Caco-2 (cell line): ENCODE results near the gene KLF3. TPM values are rescaled to one million over a fixed set of nuclear protein-coding genes. Genes with fewer than 3 reads are reported as not detected.

ENCODE experiments used
- BruUV-seq: library from RNA; stranded (reverse); fragments of 400-500 nt; replicated peaks from 2 replicates; lab custom pipeline; 2021; lab: Mats Ljungman, UMichigan
- CTCF ChIA-PET: fragments of 300-600 bp; sonication (Branson Sonifier 250); formaldehyde crosslinking; loops from one replicate; lab custom pipeline; 2022; ENCODE audit warnings: antibody characterized with exemption; lab: Charles Lee
- POLR2A ChIA-PET: fragments of 300-600 bp; sonication (Branson Sonifier 250); formaldehyde crosslinking; loops from one replicate; lab custom pipeline; 2022; ENCODE audit warnings: antibody characterized with exemption; lab: Charles Lee
- DNase-seq, 2 experiments: peaks; one replicate each; pipeline versions ENCODE4 v3.0.0 to v3.0.0-alpha.2; 2020 to 2022
- H3K27me3 ChIP-seq: replicated peaks from 2 replicates; pipeline ENCODE4 v1.6.0; 2011; ENCODE audit warnings: low read length; ENCODE audit not compliant: control insufficient read depth, insufficient read depth
- H3K36me3 ChIP-seq: 2 replicates; pipeline ENCODE4 v1.5.1; 2011; ENCODE audit warnings: low read length; ENCODE audit not compliant: control insufficient read depth, insufficient read depth
- H3K4me1 ChIP-seq: fragments of 250-450 bp; sonication (Bioruptor Pico); 2 replicates; pipeline ENCODE4 v1.5.1; 2020; ENCODE audit warnings: mild to moderate bottlenecking
- H3K4me3 ChIP-seq: 2 replicates; pipeline ENCODE4 v1.5.1; 2011; ENCODE audit warnings: low read depth, mild to moderate bottlenecking, control low read depth, low read length
- H3K9me3 ChIP-seq: fragments of 250-450 bp; sonication (Bioruptor Pico); 2 replicates; pipeline ENCODE4 v1.5.1; 2020; ENCODE audit warnings: mild to moderate bottlenecking, moderate library complexity
- H3K27ac Mint-ChIP-seq: one replicate; pipeline ENCODE4 v1.8.0; 2022; ENCODE audit warnings: mixed read lengths; ENCODE audit not compliant: unreplicated experiment
- H3K27me3 Mint-ChIP-seq: one replicate; pipeline ENCODE4 v1.8.0; 2022; ENCODE audit warnings: mixed read lengths; ENCODE audit not compliant: insufficient read depth, unreplicated experiment
- H3K36me3 Mint-ChIP-seq: one replicate; pipeline ENCODE4 v1.8.0; 2022; ENCODE audit warnings: mild to moderate bottlenecking, mixed read lengths; ENCODE audit not compliant: insufficient read depth, unreplicated experiment
- H3K4me1 Mint-ChIP-seq: one replicate; pipeline ENCODE4 v1.8.0; 2022; ENCODE audit warnings: low read depth, mixed read lengths; ENCODE audit not compliant: unreplicated experiment
- H3K4me3 Mint-ChIP-seq: one replicate; pipeline ENCODE4 v1.8.0; 2022; ENCODE audit warnings: mild to moderate bottlenecking, moderate library complexity, mixed read lengths; ENCODE audit not compliant: unreplicated experiment
- H3K9me3 Mint-ChIP-seq: one replicate; pipeline ENCODE4 v1.8.0; 2022; ENCODE audit warnings: mixed read lengths; ENCODE audit not compliant: unreplicated experiment
- CTCF ChIP-seq, 2 experiments: fragments of 200-600 bp in 1 of 2; IDR thresholded peaks; 1 replicate in 1 of 2; 2 replicates in 1 of 2; pipeline versions ENCODE4 v1.5.1 to v1.8.0; 2011 to 2022; ENCODE audit warnings: antibody characterized with exemption in 1 of 2, control low read depth in 1 of 2, inconsistent platforms in 1 of 2, low read depth in 1 of 2, low read length in 1 of 2, mild to moderate bottlenecking in 1 of 2, moderate library complexity in 1 of 2; ENCODE audit not compliant: insufficient read depth in 1 of 2, severe bottlenecking in 1 of 2, unreplicated experiment in 1 of 2
- intact Hi-C: fragments of 100-400 bp; cut with micrococcal nuclease; formaldehyde crosslinking; loops from one replicate; pipeline ENCODE4 v1.10.0; 2022; ENCODE audit not compliant: unreplicated experiment
- total RNA-seq: library from RNA; stranded (reverse); gene quantifications from 2 replicates; pipeline ENCODE4 v1.2.3, GENCODE V29; 2022

Gene KLF3
- total RNA-seq, 1 experiment from 2014 or later: 34.8 TPM

- BruUV-seq: no TSS peak
- intact Hi-C loops: loop anchor here (10.0 kb wide), 1 partner anchor 382 kb away; no protein-coding TSS in a partner anchor
- Mint-ChIP-seq H3K4me1 (peaks cover 30% of the 10 kb centered on the region), H3K36me3 (peaks cover 19% of the 10 kb centered on the region), H3K27ac (no peak overlapping the region), H3K9me3 (peaks cover 12% of the 10 kb centered on the region), H3K4me3 (peak overlapping the region; percentile 87), H3K27me3 (no peaks in the 10 kb centered on the region)
- no peak for TF ChIP-seq CTCF (IDR thresholded peaks at IDR 0.05; ENCODE audit: insufficient read depth in 1 of 2, low read depth in 1 of 2, low read length in 1 of 2, severe bottlenecking in 1 of 2, unreplicated experiment in 1 of 2)
- Histone ChIP-seq H3K9me3 (no peaks in the 10 kb centered on the region), H3K36me3 (no peaks in the 10 kb centered on the region), H3K27me3 (no peaks in the 10 kb centered on the region), H3K4me1 (peaks cover 29% of the 10 kb centered on the region), H3K4me3 (peak overlapping the region; percentile 74)
- no peak for DNase-seq
- ChIA-PET CTCF (no interaction called here), POLR2A (interaction anchor here (0.6 to 0.7 kb wide), 4 partner anchors 41 to 345 kb away, joined by 3 to 6 read pairs (median 4); no protein-coding TSS in a partner anchor)
Observed at GRCh38 chr4:38663090-38663800, 754 bp upstream of the KLF3 start.

- POLR2A ChIA-PET: interaction anchor here (0.7 to 1.0 kb wide), 2 partner anchors 44 to 435 kb away, joined by 4 to 7 read pairs; no protein-coding TSS in a partner anchor
Observed at GRCh38 chr4:38664706-38665401, 855 bp downstream of the KLF3 start.

More at GRCh38 chr4:38664706-38665401, 855 bp downstream of the KLF3 start:
- no peaks in the 10 kb centered on the region for H3K9me3 ChIP-seq
- peak; percentile 69 to 77 for DNase-seq
- Mint-ChIP-seq H3K9me3 (peaks cover 12% of the 10 kb centered on the region), H3K36me3 (peaks cover 19% of the 10 kb centered on the region), H3K4me3 (peak overlapping the region; percentile 87), H3K4me1 (peaks cover 30% of the 10 kb centered on the region), H3K27ac (peak overlapping the region; percentile 97), H3K27me3 (no peaks in the 10 kb centered on the region)
- H3K4me1 ChIP-seq: peaks cover 29% of the 10 kb centered on the region
- CTCF ChIA-PET: no interaction called here
- peak overlapping the region; percentile 89 for H3K4me3 ChIP-seq
- intact Hi-C loops: loop anchor here (5.0 to 10.0 kb wide), 2 partner anchors 380 to 388 kb away; no protein-coding TSS in a partner anchor
- H3K27me3 ChIP-seq: no peaks in the 10 kb centered on the region
- H3K36me3 ChIP-seq: no peaks in the 10 kb centered on the region
- no TSS peak for BruUV-seq
- no peak for TF ChIP-seq CTCF (IDR thresholded peaks at IDR 0.05; ENCODE audit: insufficient read depth in 1 of 2, low read depth in 1 of 2, low read length in 1 of 2, severe bottlenecking in 1 of 2, unreplicated experiment in 1 of 2)
